Measurements from ENCODE around the gene SLC6A15. TPM values are rescaled to one million over a fixed set of nuclear protein-coding genes. Genes with fewer than 3 reads are reported as not detected.

The SLC6A15 gene
- total RNA-seq, 1 donor, result 53.3 TPM

DNA sequence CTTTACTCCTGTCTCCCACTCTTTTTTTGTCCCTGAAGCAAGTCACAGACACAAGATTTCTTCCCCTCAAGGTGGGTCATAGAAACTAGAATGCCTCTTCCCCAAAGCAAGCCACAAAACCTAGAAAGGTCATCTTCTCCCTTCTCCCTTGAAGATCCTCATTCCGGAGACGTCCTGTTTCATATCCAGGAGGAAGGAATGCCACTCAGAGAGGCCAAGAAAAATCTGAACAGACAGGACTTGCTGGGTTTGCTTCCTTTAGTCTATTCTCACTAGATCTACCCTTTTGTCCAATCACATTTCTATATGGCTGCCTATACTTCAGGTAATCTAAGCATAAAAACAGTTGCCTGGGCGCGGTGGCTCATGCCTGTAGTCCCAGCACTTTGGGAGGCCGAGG lies 23.7 kb downstream of the SLC6A15 start:
- no peak for TF ChIP-seq CTCF (IDR thresholded peaks at IDR 0.05; ENCODE audit: insufficient read depth, low read length)
- H3K4me3 ChIP-seq (ENCODE audit: low read depth, low read length), result no peak overlapping the region

GRCh38 chr12:84877340-84877739 lies 35.3 kb downstream of the SLC6A15 start:
- H3K4me3 ChIP-seq (ENCODE audit: low read depth, low read length), result no peak overlapping the region
- no peak for DNase-seq (ENCODE audit: low read depth)
- TF ChIP-seq CTCF (IDR thresholded peaks at IDR 0.05; ENCODE audit: insufficient read depth, low read length), result no peak

More for the DNA sequence above, 23.7 kb downstream of the SLC6A15 start:
- DNase-seq (ENCODE audit: low read depth), result no peak

GRCh38 chr12:84875241-84875640 lies 37.4 kb downstream of the SLC6A15 start:
- no peak for DNase-seq (ENCODE audit: low read depth)
- no peak for TF ChIP-seq CTCF (IDR thresholded peaks at IDR 0.05; ENCODE audit: insufficient read depth, low read length)
- no peak overlapping the region for H3K4me3 ChIP-seq (ENCODE audit: low read depth, low read length)

- TF ChIP-seq CTCF (IDR thresholded peaks at IDR 0.05; ENCODE audit: insufficient read depth, low read length), result no peak
- no peak overlapping the region for H3K4me3 ChIP-seq (ENCODE audit: low read depth, low read length)
- no peak for DNase-seq (ENCODE audit: low read depth)
These were observed 37.8 kb downstream of the SLC6A15 start for GRCh38 chr12:84874825-84875139.

GRCh38 chr12:84874125-84874824 lies 38.3 kb downstream of the SLC6A15 start:
- peak; percentile 69 for TF ChIP-seq CTCF (IDR thresholded peaks at IDR 0.05; ENCODE audit: insufficient read depth, low read length)
- DNase-seq (ENCODE audit: low read depth), result peak; percentile 82
- no peak overlapping the region for H3K4me3 ChIP-seq (ENCODE audit: low read depth, low read length)

DNA sequence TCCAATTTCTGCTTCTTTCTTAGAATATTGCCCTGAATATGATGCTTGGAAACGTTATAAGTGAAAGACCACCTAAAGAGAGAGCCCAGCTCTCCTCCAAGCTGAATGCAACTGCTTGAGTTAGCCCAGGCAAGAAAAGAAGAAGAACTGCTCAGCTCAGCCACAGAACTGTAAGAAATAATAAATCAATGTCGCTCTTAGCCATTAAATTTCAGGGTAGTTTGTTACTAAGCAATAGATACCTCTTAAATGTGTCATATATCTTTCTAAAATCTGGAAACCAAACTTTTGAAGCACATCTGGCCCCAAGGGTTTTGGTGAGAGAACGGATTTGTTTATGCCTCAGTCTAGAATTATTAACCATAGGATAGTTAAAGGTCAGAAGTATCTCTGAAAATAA lies 50.4 kb downstream of the SLC6A15 start:
- no peak for TF ChIP-seq CTCF (IDR thresholded peaks at IDR 0.05; ENCODE audit: insufficient read depth, low read length)
- no peak overlapping the region for H3K4me3 ChIP-seq (ENCODE audit: low read depth, low read length)
- no peak for DNase-seq (ENCODE audit: low read depth)

GRCh38 chr12:84860718-84861117 lies 51.9 kb downstream of the SLC6A15 start:
- DNase-seq (ENCODE audit: low read depth), result no peak
- H3K4me3 ChIP-seq (ENCODE audit: low read depth, low read length), result no peak overlapping the region
- TF ChIP-seq CTCF (IDR thresholded peaks at IDR 0.05; ENCODE audit: insufficient read depth, low read length), result no peak
